ENCODE data around the gene TEX2. TPM values are rescaled to one million over a fixed set of nuclear protein-coding genes. Genes with fewer than 3 reads are reported as not detected.

Gene TEX2
- total and polyA plus RNA-seq, 2 experiments from 2014 or later: 27.9 to 37.7 TPM

DNA sequence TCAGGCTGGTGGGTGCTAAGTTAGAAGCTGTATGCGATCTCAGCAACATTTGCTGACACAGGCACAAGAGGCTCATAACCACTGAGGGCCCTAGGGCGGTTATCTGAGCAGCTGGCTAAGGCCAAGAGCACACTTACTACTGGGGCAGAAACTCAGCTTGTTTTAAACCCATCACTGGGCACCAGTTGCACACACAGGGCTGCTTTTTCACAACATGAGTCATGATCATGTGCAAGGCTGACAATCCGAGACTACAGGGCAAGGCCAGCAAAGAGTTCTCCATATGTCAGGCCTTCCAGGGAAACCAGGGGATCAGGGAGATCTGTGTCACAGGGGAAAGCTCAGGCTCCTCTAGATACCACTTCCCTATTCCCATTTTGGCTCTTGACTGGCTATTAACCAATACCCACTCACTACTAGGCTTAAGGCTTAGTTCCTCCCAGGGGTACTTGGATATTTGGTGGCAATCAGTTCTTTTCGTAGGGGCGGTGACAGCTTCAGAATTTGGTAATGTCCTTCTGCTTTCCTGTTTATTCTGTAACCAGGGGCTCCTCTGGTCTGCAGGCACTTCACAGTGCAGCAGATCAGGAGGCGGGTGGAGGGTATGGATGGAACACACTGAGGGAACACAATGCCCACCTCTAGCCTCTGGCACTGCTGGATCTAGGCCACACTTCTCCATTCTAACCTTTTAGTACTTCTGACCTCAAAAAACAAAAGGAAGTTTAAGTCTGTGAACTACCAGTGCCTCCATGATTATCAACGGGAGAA is 88.2 kb downstream of the TEX2 start:
- no peak for DNase-seq (ENCODE audit: low spot score)
- TF ChIP-seq EZH2phosphoT487 (IDR thresholded peaks at IDR 0.05; ENCODE audit: low read depth, severe bottlenecking, unreplicated experiment) (no peak), EZH2 (IDR thresholded peaks at IDR 0.05; ENCODE audit: borderline replicate concordance) (no peak)
- TF ChIP-seq, protein P1, sequence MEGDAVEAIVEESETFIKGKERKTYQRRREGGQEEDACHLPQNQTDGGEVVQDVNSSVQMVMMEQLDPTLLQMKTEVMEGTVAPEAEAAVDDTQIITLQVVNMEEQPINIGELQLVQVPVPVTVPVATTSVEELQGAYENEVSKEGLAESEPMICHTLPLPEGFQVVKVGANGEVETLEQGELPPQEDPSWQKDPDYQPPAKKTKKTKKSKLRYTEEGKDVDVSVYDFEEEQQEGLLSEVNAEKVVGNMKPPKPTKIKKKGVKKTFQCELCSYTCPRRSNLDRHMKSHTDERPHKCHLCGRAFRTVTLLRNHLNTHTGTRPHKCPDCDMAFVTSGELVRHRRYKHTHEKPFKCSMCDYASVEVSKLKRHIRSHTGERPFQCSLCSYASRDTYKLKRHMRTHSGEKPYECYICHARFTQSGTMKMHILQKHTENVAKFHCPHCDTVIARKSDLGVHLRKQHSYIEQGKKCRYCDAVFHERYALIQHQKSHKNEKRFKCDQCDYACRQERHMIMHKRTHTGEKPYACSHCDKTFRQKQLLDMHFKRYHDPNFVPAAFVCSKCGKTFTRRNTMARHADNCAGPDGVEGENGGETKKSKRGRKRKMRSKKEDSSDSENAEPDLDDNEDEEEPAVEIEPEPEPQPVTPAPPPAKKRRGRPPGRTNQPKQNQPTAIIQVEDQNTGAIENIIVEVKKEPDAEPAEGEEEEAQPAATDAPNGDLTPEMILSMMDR (IDR thresholded peaks at IDR 0.05; ENCODE audit: poor library complexity): no peak
- H3K9me3 ChIP-seq (ENCODE audit: low read depth): no peaks in the 10 kb centered on the region
- peak overlapping the region; percentile 62 for H3K27ac ChIP-seq
- H3K9me2 ChIP-seq (replicated peaks; ENCODE audit: insufficient read depth): no peaks in the 10 kb centered on the region
- no peak overlapping the region for H3K4me2 ChIP-seq
- H4K20me1 ChIP-seq (ENCODE audit: insufficient read depth, poor library complexity, severe bottlenecking): no peaks in the 10 kb centered on the region
- H3K36me3 ChIP-seq (replicated peaks; ENCODE audit: insufficient read depth, low read depth): no peaks in the 10 kb centered on the region
- H3K4me3 ChIP-seq: no peak overlapping the region
- peaks cover 19% of the 10 kb centered on the region for H3K4me1 ChIP-seq (ENCODE audit: insufficient read depth)
- H3K27me3 ChIP-seq: no peaks in the 10 kb centered on the region
- H2AFZ ChIP-seq: no peak overlapping the region
- 89% methylated on average over 7 of the region's 7 CpGs for WGBS (ENCODE audit: low lambda C conversion rate, missing lambda C conversion rate)
- H3K79me2 ChIP-seq: no peaks in the 10 kb centered on the region

DNA sequence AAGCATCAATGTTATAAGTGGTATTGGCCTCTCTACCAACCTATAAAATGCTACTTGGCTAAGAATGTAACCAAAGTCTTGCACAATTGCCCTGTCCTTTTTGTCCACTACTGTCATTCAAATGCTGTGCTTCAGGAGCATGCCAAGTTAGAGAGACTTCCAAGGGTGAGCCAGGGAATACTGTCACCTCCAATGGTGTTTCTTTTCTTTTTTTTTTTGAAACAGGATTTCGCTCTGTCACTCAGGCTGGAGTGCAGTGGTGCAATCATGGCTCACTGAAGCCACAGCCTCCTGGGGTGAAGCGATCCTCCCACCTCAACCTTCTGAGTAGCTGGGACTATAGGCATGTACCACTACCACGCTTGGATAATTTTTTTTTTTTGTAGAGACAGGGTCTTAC is 89.4 kb downstream of the TEX2 start:
- Histone ChIP-seq H3K4me2 (no peak overlapping the region), H3K4me3 (no peak overlapping the region), H3K27me3 (no peaks in the 10 kb centered on the region), H4K20me1 (ENCODE audit: insufficient read depth, poor library complexity, severe bottlenecking) (no peaks in the 10 kb centered on the region), H3K9me2 (replicated peaks; ENCODE audit: insufficient read depth) (no peaks in the 10 kb centered on the region), H3K27ac (no peak overlapping the region), H3K36me3 (replicated peaks; ENCODE audit: insufficient read depth, low read depth) (no peaks in the 10 kb centered on the region), H2AFZ (no peak overlapping the region), H3K9me3 (ENCODE audit: low read depth) (no peaks in the 10 kb centered on the region), H3K79me2 (no peaks in the 10 kb centered on the region), H3K4me1 (ENCODE audit: insufficient read depth) (peaks cover 18% of the 10 kb centered on the region)
- no peak for TF ChIP-seq EZH2phosphoT487 (IDR thresholded peaks at IDR 0.05; ENCODE audit: low read depth, severe bottlenecking, unreplicated experiment)
- TF ChIP-seq EZH2 (IDR thresholded peaks at IDR 0.05; ENCODE audit: borderline replicate concordance): no peak
- TF ChIP-seq, protein P1 (IDR thresholded peaks at IDR 0.05; ENCODE audit: poor library complexity): no peak
- DNase-seq (ENCODE audit: low spot score): no peak
- WGBS (ENCODE audit: low lambda C conversion rate, missing lambda C conversion rate): 100% methylated on average over 3 of the region's 3 CpGs

DNA sequence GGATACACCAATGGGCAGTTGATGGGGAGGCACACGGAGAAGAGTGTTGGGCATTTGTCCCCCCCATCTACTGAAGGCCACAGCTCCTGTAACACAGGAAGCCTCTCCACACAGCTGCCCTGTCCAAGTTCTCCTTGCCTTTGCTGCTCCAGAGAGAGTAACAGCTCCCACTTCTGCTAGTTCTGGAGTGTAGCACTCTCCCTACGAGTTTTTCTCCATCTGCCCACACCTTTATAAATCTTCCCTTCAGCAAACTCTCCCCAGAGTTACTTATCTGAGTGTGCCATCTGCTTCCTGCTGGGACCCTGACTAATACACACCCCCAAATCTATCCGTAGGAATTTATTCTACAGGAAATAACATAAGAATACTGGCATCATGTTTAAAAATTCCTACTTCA is 90.5 kb downstream of the TEX2 start:
- TF ChIP-seq EZH2 (IDR thresholded peaks at IDR 0.05; ENCODE audit: borderline replicate concordance) (no peak), EZH2phosphoT487 (IDR thresholded peaks at IDR 0.05; ENCODE audit: low read depth, severe bottlenecking, unreplicated experiment) (no peak)
- TF ChIP-seq, protein P1 (IDR thresholded peaks at IDR 0.05; ENCODE audit: poor library complexity): no peak

More for the DNA sequence above, 90.5 kb downstream of the TEX2 start:
- no peaks in the 10 kb centered on the region for H3K27me3 ChIP-seq
- no peak overlapping the region for H3K4me3 ChIP-seq
- H3K36me3 ChIP-seq (replicated peaks; ENCODE audit: insufficient read depth, low read depth): no peaks in the 10 kb centered on the region
- no peaks in the 10 kb centered on the region for H3K9me2 ChIP-seq (replicated peaks; ENCODE audit: insufficient read depth)
- H3K4me2 ChIP-seq: no peak overlapping the region
- H2AFZ ChIP-seq: no peak overlapping the region
- no peaks in the 10 kb centered on the region for H3K9me3 ChIP-seq (ENCODE audit: low read depth)
- no peaks in the 10 kb centered on the region for H3K79me2 ChIP-seq
- H3K27ac ChIP-seq: no peak overlapping the region
- H4K20me1 ChIP-seq (ENCODE audit: insufficient read depth, poor library complexity, severe bottlenecking): no peaks in the 10 kb centered on the region
- DNase-seq (ENCODE audit: low spot score): no peak
- peaks cover 7% of the 10 kb centered on the region for H3K4me1 ChIP-seq (ENCODE audit: insufficient read depth)
- WGBS (ENCODE audit: low lambda C conversion rate, missing lambda C conversion rate): 93% methylated on average over 3 of the region's 3 CpGs
